ENCODE data around the gene DVL1. TPM values are rescaled to one million over a fixed set of nuclear protein-coding genes. Genes with fewer than 3 reads are reported as not detected.

The DVL1 gene
- total RNA-seq, 1 donor from 2014 or later: 96.2 TPM

DNA sequence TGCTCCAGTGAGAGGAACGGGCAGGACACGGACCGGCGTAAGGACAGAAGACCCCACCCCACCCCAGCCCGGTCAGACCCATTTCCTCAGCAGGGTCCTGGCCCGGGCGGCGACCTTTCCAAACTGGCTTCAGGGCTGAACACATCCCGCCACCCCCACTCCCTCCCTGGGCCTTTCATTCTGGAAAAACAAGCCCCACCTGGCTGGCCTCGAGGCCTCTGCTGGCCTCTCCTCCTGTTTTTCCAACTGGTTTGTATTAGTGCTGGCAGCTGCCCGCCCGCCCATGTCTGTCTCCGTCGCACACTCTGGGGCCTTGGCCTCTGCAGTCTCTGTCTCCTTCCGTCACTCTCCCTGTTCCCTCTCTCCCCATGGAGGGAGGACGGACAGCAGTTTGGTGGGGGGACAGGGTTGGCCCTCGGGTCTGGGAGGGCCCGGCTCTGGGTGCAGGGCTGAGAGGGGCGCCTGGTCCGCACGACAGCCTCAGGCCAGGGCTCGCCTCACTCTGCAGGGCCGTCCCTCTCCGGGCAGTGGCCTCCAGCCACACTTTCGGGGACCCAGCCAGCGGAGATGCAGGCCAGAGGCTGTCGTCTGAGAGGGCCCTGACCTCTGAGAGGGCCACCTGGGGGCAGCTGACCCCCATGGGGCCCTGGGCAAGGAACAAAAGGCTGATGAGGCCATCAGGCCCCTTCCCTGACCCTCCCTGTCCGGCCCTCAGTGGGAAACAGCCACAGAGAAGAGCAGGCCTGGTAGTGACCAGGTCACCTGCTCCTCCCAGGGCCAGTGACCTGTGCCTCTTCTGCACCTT, 10.6 kb upstream of the DVL1 start:
- no peak for DNase-seq (ENCODE audit: low spot score)
- intact Hi-C loops (cut with DNase I): loop anchor here (5.0 kb wide), 1 partner anchor 72 kb away; no protein-coding TSS in a partner anchor

DNA sequence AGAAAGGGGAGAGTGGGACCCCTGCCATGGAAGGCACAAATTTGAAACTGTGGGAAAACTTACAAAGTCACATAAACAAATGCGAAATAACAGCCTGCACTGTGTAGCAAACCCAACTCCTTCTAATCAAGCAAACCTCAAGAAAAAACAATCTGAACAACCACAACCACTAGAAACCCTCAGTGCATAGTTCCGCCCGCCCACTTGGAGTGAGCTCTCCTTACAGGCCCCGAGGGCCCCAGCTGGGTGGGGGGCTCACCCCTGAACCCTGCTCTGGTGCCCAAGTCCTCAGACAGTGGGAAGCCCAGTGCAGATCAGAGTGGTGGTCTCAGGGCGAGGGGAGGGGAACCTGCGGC, 10.1 kb upstream of the DVL1 start:
- intact Hi-C loops (cut with DNase I): loop anchor here (5.0 kb wide), 1 partner anchor 73 kb away; no protein-coding TSS in a partner anchor
- DNase-seq (ENCODE audit: low spot score): no peak

GRCh38 chr1:1358433-1359271, 9.4 kb upstream of the DVL1 start, which contains the start of gene MXRA8:
TSS of gene MXRA8 (minus strand) at chr1:1358555. CDS start at chr1:1358504, 51 bp downstream.
- intact Hi-C loops (cut with DNase I): loop anchor here (5.0 kb wide), 1 partner anchor 74 kb away; no protein-coding TSS in a partner anchor
- no peak for DNase-seq (ENCODE audit: low spot score)

DNA sequence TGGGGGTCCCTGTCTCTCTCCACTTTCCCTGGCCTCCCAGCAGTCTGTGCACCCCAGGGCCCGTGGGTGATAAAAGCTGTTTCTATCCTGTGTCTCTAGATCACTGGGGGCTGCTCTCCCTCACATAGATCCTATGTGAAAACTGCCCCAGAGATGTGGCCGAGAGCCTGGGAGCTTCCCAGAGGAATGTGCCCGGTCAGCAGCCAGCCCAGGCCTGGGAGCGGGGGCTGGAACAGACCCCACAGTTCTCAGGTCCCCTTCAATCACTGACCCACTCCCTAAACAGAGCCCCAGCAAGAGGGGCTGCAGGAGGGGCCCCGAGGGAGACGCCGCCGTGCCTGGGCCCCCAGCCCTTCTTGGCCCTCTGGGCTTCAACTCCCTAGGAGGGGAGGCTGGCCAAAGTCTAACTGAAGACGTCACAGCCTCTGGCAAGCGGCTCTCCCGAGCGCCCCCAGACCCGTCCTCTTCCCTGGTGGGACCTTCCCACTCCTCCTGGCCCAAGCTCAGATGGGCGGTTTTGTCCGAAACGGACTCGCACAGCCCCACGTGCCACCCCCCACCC, 8.7 kb upstream of the DVL1 start:
- intact Hi-C loops (cut with DNase I): loop anchor here (5.0 kb wide), 1 partner anchor 74 kb away; no protein-coding TSS in a partner anchor
- no peak for DNase-seq (ENCODE audit: low spot score)

DNA sequence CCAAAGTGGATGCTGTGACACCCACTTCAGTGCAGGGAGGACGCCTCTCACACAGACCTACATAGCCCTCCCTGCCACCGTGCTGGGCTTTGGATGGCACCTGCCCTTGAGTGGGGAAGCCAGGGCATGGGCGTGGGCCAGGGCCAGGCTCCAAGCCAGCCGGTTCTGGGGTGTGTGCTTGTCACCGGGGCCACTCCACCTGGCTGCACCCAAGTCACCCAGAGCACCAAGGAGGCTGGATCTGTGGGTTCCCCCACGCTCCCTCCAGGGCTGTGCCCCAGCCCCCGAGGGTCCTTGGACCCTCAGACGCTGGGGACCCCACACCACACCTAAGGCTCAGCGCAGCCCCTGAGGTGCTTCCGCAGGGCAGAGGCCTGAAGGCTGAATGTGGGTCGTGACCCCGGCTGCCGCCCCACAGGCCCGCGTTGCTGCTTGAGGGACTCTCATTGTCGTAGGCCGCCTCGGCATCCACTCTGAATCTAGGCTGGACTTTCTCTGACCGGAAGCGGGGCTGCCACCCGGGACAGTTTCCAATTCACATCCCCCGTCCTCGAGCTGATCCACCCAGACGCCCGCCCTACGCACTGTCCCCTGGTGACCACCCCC, 7.7 kb upstream of the DVL1 start:
- no peak for DNase-seq (ENCODE audit: low spot score)
- intact Hi-C loops (cut with DNase I): loop anchor here (5.0 kb wide), 1 partner anchor 75 kb away; no protein-coding TSS in a partner anchor

GRCh38 chr1:1356166-1356795, 7.1 kb upstream of the DVL1 start:
- intact Hi-C loops (cut with DNase I): loop anchor here (5.0 kb wide), 1 partner anchor 76 kb away; no protein-coding TSS in a partner anchor
- no peak for DNase-seq (ENCODE audit: low spot score)

DNA sequence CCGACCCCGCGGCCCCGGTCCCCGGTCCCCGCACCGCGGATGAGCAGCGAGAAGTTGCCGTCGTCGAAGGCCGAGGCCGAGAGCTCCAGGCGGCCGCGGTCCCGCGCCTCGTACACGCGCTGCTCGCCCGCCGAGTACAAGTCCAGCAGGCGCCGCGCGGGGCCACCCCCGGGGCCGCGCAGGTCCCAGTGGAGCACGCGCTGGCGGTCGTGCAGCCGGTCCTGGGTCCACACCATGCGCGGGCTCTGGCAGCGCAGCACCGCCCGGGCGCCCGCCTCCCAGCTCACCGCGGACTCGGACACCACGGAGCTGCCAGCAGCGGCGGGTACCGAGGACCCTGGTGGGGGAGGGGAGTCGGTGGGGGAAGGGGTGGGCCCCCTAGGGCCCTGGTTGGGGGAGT, 6.2 kb upstream of the DVL1 start:
- intact Hi-C loops (cut with DNase I): loop anchor here (5.0 kb wide), 1 partner anchor 77 kb away; no protein-coding TSS in a partner anchor
- no peak for DNase-seq (ENCODE audit: low spot score)

DNA sequence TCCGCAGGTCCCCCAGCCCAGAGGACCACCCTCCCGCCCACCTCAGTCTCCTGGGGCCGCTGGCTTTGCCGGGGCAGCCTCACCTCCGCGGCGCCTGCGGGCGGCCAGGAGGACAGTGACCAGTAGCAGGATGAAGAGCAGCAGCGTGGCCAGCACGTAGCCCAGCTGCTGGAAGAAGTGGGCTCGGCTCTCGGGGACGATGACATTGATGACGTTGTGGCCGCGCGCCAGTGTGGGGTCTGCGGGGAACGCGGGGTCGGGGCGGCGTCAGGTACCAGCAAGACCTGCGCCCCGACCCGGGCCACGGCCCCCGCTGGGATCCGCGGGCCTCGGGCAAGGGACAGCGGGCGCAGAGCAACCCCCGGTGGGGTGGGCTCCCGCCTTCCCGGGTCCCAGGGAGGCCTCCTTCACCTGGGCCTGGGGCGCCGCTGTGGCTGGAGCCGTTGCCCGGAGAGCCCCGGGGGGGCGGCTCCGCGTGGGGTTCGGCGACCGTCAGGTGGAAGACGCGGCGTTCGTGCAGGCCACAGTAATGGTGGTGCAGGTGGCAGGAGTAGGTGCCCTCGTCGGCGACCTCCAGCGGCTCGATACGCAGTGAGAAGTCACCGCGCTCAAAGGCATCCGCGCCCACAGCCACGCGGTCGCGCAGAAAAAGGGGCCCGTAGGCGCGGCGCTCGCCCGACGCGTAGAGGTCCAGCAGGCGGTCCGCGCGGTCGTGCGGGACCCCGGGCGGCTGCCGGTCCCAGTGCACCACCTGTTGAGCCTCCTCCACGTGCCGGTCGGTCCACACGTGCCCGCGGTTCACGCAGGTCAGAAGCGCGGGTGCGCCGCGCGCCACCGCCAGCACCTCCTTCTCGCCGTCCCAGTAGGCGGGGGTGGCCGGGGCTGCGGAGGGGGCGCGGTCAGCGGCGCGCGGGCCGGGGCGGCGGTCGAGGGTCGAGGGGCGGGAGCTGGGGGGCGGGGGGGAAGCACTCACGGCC, 5.3 kb upstream of the DVL1 start:
- DNase-seq (ENCODE audit: low spot score): no peak
- intact Hi-C loops (cut with DNase I): loop anchor here (5.0 kb wide), 1 partner anchor 78 kb away; no protein-coding TSS in a partner anchor

GRCh38 chr1:1353389-1354151, 4.4 kb upstream of the DVL1 start:
- no peak for DNase-seq (ENCODE audit: low spot score)
- intact Hi-C loops (cut with DNase I): no loop called here

GRCh38 chr1:1352786-1353388, 3.7 kb upstream of the DVL1 start:
- DNase-seq (ENCODE audit: low spot score): no peak
- intact Hi-C loops (cut with DNase I): no loop called here

GRCh38 chr1:1351511-1352427, 2.6 kb upstream of the DVL1 start:
- intact Hi-C loops (cut with DNase I): no loop called here
- no peak for DNase-seq (ENCODE audit: low spot score)

DNA sequence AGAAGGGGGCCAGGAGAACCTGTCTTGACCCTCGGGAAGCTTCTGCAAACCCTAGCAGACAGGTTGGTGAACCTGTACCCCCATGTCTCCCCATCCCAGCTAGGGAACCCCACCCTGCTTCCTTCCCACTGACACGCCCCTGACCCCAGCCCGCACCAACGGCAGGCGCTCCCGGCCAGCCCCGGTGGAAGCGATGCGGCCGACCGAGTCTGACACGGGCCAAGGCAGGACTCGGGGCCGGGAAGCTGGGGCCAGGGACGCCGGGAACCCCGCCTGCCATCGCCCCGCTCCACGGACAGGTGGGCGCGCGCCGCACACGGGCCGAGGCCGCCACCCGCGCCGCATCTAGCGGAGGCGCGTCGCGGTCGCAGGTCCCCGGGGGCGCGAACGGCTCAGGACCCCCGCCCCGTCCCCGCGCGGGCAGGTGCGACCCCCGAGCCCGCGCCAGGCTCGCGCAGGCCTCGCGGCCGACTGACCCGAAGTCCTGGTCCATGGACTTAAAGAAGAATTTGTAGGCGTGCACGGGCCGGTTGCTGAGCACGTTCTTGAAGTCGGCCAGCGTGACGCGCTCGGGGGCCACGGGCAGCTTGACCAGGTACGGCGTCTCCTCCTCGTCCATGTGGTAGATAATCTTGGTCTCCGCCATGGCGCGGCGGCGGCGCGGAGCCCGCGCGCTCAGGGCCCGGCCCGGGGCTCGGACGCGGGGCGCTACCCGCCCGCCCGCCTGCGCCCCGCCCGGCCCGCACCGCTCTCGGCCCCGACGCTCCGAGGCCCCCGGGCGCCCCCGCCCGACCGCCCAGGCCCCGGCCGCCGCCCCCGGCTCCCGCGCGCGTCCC, 580 bp downstream of the DVL1 start:
- intact Hi-C loops (cut with DNase I): loop anchor here (2.0 kb wide), 2 partner anchors 26 to 40 kb away; partner anchors contain the start of genes AURKAIP1 and PUSL1
- DNase-seq (ENCODE audit: low spot score): no peak

DNA sequence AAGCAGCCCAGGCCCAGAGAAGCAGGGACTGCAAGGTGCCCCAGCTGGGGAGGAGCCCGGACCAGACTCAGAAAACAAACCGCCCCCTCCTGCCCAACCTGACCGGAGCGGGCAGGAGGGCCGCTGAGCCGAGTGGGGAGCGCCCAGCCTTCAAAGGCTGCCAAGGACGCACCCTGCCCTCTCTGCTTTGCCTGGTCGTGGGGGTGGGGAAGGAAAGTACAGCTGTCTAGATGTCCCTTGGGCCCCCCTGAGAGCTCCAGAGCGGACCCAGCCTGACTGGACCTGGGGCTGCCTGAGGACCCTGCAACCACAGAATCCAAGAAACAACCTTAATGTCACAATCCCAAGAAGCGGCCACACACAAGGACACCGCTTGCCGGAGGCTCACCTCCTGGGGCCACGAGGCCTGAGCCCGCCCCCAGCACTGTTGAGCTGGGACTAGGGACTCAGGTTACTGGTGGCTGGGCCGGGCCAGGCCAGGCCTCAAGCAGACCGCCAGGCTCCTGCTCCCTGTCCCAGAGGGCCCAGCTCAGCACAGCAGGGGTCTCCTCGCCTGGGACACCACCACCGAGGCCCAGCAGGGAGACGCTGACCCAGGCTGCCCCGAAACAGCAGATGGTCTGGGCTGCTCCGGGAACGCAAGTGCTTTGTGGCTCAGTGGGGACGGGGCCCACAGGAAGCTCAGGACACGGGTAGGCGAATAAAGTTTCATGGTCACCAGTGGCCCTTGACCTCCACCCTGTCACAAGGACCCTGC, 1.4 kb downstream of the DVL1 start:
- no peak for DNase-seq (ENCODE audit: low spot score)
- intact Hi-C loops (cut with DNase I): loop anchor here (2.0 kb wide), 3 partner anchors 23 to 39 kb away; partner anchors contain the start of genes AURKAIP1, CPTP, INTS11 and PUSL1

DNA sequence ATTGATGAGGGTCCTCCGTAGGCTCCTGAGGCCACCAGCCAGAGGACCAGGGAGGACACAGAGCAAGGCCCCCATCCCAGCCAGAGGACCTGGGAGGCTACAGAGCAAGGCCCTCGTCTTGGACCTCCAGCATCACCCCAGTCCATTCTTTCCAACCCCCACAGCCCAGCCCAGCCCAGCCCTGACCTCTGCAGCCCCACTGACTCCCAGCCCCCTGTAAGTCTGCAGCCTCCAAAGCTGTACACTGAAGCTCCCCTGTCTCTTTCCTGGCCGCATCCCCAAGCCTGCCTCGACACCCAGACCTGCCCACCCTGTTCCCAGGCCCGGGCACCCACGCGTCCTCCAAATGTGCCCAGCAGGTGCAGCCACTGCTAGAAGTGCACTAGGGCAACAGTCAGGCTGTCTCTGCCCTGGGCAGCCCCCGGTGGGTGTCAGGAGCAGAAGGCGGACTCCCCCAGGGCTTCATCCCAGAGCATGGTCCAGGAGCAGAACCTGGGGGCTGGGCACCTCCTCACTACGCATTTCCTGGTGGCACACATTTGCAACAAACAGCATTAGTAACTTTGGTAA, 2.1 kb downstream of the DVL1 start:
- DNase-seq (ENCODE audit: low spot score): no peak

More for the DNA sequence above, 2.1 kb downstream of the DVL1 start:
- intact Hi-C loops (cut with DNase I): loop anchor here (2.0 kb wide), 1 partner anchor 22 kb away; the partner anchor contains the start of genes CPTP and INTS11
